WERI-Rb-1 (cell line): ENCODE data around the gene RAB3C.

Experiments
- DNase-seq: peaks from one replicate; pipeline ENCODE4 v3.0.0-alpha.2; 2020
- H3K27ac ChIP-seq: fragments of 250-450 bp; sonication (Bioruptor Pico); 2 replicates; pipeline ENCODE4 v1.5.1; 2020; ENCODE audit warnings: mild to moderate bottlenecking, moderate library complexity
- H3K27me3 ChIP-seq: fragments of 250-450 bp; sonication (Bioruptor Pico); 2 replicates; pipeline ENCODE4 v1.5.1; 2021; ENCODE audit warnings: mild to moderate bottlenecking, low read depth, moderate library complexity; ENCODE audit not compliant: insufficient read depth, severe bottlenecking
- H3K36me3 ChIP-seq: fragments of 250-450 bp; sonication (Bioruptor Pico); 2 replicates; pipeline ENCODE4 v1.5.1; 2020; ENCODE audit warnings: mild to moderate bottlenecking, moderate library complexity
- H3K4me3 ChIP-seq: 2 replicates; pipeline ENCODE4 v1.5.1; 2011; ENCODE audit warnings: low read depth, mild to moderate bottlenecking, control low read depth, low read length
- H3K9me3 ChIP-seq: fragments of 250-450 bp; sonication (Bioruptor Pico); 2 replicates; pipeline ENCODE4 v1.5.1; 2021; ENCODE audit warnings: mild to moderate bottlenecking, moderate library complexity; ENCODE audit not compliant: severe bottlenecking
- CTCF ChIP-seq: IDR thresholded peaks from 2 replicates; pipeline ENCODE4 v1.5.1; 2011; ENCODE audit warnings: low read depth, mild to moderate bottlenecking, control low read depth, inconsistent platforms, low read length

RAB3C gene

GRCh38 chr5:58675341-58675740 is 92.5 kb downstream of the RAB3C start:
- Histone ChIP-seq H3K9me3 (no peaks in the 10 kb centered on the region), H3K27me3 (no peaks in the 10 kb centered on the region), H3K36me3 (no peaks in the 10 kb centered on the region), H3K27ac (no peak overlapping the region), H3K4me3 (no peak overlapping the region)
- no peak for DNase-seq
- TF ChIP-seq CTCF, result no peak

GRCh38 chr5:58677650-58678049 is 94.8 kb downstream of the RAB3C start:
- H3K27ac ChIP-seq, result no peak overlapping the region
- no peaks in the 10 kb centered on the region for H3K27me3 ChIP-seq
- no peaks in the 10 kb centered on the region for H3K36me3 ChIP-seq
- no peak for TF ChIP-seq CTCF
- DNase-seq, result no peak
- H3K9me3 ChIP-seq, result no peaks in the 10 kb centered on the region
- no peak overlapping the region for H3K4me3 ChIP-seq

- DNase-seq, result no peak
- no peaks in the 10 kb centered on the region for H3K27me3 ChIP-seq
- no peaks in the 10 kb centered on the region for H3K36me3 ChIP-seq
- TF ChIP-seq CTCF, result no peak
- no peaks in the 10 kb centered on the region for H3K9me3 ChIP-seq
- no peak overlapping the region for H3K4me3 ChIP-seq
- H3K27ac ChIP-seq, result no peak overlapping the region
Observed at GRCh38 chr5:58680503-58680902, 97.6 kb downstream of the RAB3C start.

GRCh38 chr5:58681943-58682342 is 99.1 kb downstream of the RAB3C start:
- no peak overlapping the region for H3K27ac ChIP-seq
- DNase-seq, result no peak
- TF ChIP-seq CTCF, result no peak
- H3K27me3 ChIP-seq, result no peaks in the 10 kb centered on the region
- no peaks in the 10 kb centered on the region for H3K9me3 ChIP-seq
- no peaks in the 10 kb centered on the region for H3K36me3 ChIP-seq
- no peak overlapping the region for H3K4me3 ChIP-seq

- no peak for TF ChIP-seq CTCF
- no peak for DNase-seq
Observed at GRCh38 chr5:58683567-58683966, 100.7 kb downstream of the RAB3C start.

GRCh38 chr5:58687079-58687478 is 104.2 kb downstream of the RAB3C start:
- Histone ChIP-seq H3K36me3 (no peaks in the 10 kb centered on the region), H3K27ac (no peak overlapping the region), H3K9me3 (no peaks in the 10 kb centered on the region), H3K4me3 (no peak overlapping the region), H3K27me3 (no peaks in the 10 kb centered on the region)
- TF ChIP-seq CTCF, result no peak
- DNase-seq, result no peak

More at GRCh38 chr5:58683567-58683966, 100.7 kb downstream of the RAB3C start:
- H3K27ac ChIP-seq, result no peak overlapping the region
- H3K36me3 ChIP-seq, result no peaks in the 10 kb centered on the region
- no peak overlapping the region for H3K4me3 ChIP-seq
- H3K27me3 ChIP-seq, result no peaks in the 10 kb centered on the region
- no peaks in the 10 kb centered on the region for H3K9me3 ChIP-seq
